ENCODE measurements around the gene TIGAR. TPM values are rescaled to one million over a fixed set of nuclear protein-coding genes. Genes with fewer than 3 reads are reported as not detected.

TIGAR gene
- total RNA-seq, 1 donor from 2014 or later, result 21.0 TPM

- no peaks in the 10 kb centered on the region for H3K27me3 Mint-ChIP-seq (ENCODE audit: low read depth)
- peak overlapping the region; percentile 60 for H3K4me3 Mint-ChIP-seq
- no peaks in the 10 kb centered on the region for H3K9me3 Mint-ChIP-seq
- peaks cover 28% of the 10 kb centered on the region for H3K4me1 Mint-ChIP-seq
- DNase-seq (ENCODE audit: low spot score in 2 of 2, unreplicated experiment in 2 of 2), result peak; percentile 59 to 77
- TF ChIP-seq, protein P1, sequence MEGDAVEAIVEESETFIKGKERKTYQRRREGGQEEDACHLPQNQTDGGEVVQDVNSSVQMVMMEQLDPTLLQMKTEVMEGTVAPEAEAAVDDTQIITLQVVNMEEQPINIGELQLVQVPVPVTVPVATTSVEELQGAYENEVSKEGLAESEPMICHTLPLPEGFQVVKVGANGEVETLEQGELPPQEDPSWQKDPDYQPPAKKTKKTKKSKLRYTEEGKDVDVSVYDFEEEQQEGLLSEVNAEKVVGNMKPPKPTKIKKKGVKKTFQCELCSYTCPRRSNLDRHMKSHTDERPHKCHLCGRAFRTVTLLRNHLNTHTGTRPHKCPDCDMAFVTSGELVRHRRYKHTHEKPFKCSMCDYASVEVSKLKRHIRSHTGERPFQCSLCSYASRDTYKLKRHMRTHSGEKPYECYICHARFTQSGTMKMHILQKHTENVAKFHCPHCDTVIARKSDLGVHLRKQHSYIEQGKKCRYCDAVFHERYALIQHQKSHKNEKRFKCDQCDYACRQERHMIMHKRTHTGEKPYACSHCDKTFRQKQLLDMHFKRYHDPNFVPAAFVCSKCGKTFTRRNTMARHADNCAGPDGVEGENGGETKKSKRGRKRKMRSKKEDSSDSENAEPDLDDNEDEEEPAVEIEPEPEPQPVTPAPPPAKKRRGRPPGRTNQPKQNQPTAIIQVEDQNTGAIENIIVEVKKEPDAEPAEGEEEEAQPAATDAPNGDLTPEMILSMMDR (IDR thresholded peaks at IDR 0.05; ENCODE audit: unreplicated experiment), result peak; percentile 44
- peaks cover 6% of the 10 kb centered on the region for H3K36me3 Mint-ChIP-seq
- peak overlapping the region; percentile 99 for H3K27ac Mint-ChIP-seq
Measured at GRCh38 chr12:4307593-4308333, 13.2 kb upstream of the TIGAR start.

DNA sequence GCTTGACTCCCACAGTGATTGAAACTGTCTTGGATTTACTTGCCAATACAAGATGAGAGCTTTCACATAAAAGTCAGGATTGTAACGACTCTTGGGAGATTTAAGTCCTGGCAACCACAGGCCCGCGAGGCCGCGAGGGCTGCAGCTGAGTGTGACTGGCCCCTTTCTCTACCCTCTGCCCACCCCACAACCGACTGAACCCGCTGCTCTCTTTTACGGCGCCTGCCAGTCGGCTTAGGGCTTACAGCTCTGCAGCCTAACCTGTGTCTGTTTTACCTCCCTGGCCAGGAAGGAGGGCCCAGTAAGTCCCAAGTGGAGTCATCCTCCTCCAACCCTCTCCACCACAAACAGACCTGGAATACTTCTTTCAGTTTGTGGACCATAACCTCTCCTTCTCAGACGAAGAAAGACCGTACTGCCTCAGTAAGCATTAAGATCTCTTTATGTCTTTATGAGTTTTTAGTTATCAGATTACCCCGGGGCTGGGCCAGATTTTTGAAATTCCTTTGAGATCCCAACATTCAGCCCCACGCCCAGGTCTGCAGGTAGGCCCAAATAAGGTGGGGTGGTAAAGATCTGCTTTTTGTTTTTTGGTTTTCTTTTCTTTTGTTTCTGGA lies 12.6 kb upstream of the TIGAR start:
- Mint-ChIP-seq H3K4me3 (peak overlapping the region; percentile 60), H3K9me3 (no peaks in the 10 kb centered on the region), H3K4me1 (peaks cover 30% of the 10 kb centered on the region), H3K36me3 (peaks cover 6% of the 10 kb centered on the region), H3K27me3 (ENCODE audit: low read depth) (no peaks in the 10 kb centered on the region), H3K27ac (peak overlapping the region; percentile 99)
- TF ChIP-seq, protein P1 (IDR thresholded peaks at IDR 0.05; ENCODE audit: unreplicated experiment), result no peak
- peak in 1 of 2 experiments; percentile 51 for DNase-seq (ENCODE audit: low spot score in 2 of 2, unreplicated experiment in 2 of 2)

GRCh38 chr12:4311776-4312175 lies 9.2 kb upstream of the TIGAR start:
- TF ChIP-seq, protein P1 (IDR thresholded peaks at IDR 0.05; ENCODE audit: unreplicated experiment), result no peak
- no peak overlapping the region for H3K4me3 Mint-ChIP-seq
- H3K4me1 Mint-ChIP-seq, result peaks cover 37% of the 10 kb centered on the region
- peak overlapping the region; percentile 9 for H3K27ac Mint-ChIP-seq
- no peaks in the 10 kb centered on the region for H3K9me3 Mint-ChIP-seq
- H3K27me3 Mint-ChIP-seq (ENCODE audit: low read depth), result no peaks in the 10 kb centered on the region
- no peaks in the 10 kb centered on the region for H3K36me3 Mint-ChIP-seq
- DNase-seq (ENCODE audit: low spot score in 2 of 2, unreplicated experiment in 2 of 2), result no peak

- H3K27ac Mint-ChIP-seq, result peak overlapping the region; percentile 9
- H3K9me3 Mint-ChIP-seq, result no peaks in the 10 kb centered on the region
- no peaks in the 10 kb centered on the region for H3K36me3 Mint-ChIP-seq
- H3K4me3 Mint-ChIP-seq, result no peak overlapping the region
- DNase-seq (ENCODE audit: low spot score in 2 of 2, unreplicated experiment in 2 of 2), result no peak
- TF ChIP-seq, protein P1 (IDR thresholded peaks at IDR 0.05; ENCODE audit: unreplicated experiment), result no peak
- H3K27me3 Mint-ChIP-seq (ENCODE audit: low read depth), result no peaks in the 10 kb centered on the region
- peaks cover 33% of the 10 kb centered on the region for H3K4me1 Mint-ChIP-seq
Measured at GRCh38 chr12:4312251-4312650, 8.8 kb upstream of the TIGAR start.

DNA sequence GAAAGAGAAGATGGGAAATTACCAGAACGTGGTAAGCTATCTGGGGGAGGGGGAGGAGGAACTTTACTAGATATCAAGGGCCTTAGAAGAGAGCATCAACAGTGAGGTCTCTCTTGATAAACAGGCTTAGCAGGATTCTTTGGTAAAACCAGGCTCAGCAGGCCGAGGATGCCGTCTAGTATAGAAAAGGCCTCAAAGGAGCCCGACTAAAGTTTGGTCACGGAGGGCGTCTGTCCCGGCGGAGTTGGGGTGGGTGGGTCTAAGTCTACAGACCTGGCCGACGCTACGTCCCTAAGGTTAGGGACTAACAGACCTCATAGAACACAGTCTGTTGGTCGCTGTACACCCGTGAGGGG lies 538 bp upstream of the TIGAR start:
- peaks cover 31% of the 10 kb centered on the region for H3K4me1 Mint-ChIP-seq

More for the DNA sequence above, 538 bp upstream of the TIGAR start:
- Mint-ChIP-seq H3K4me3 (peak overlapping the region; percentile 93), H3K27ac (peak overlapping the region; percentile 99), H3K36me3 (peaks cover 3% of the 10 kb centered on the region), H3K27me3 (ENCODE audit: low read depth) (no peaks in the 10 kb centered on the region), H3K9me3 (no peaks in the 10 kb centered on the region)
- TF ChIP-seq, protein P1 (IDR thresholded peaks at IDR 0.05; ENCODE audit: unreplicated experiment), result no peak
- DNase-seq (ENCODE audit: low spot score in 2 of 2, unreplicated experiment in 2 of 2), result no peak

All from mesothelial cell of epicardium (in vitro differentiated cells).